SU-DHL-6 (cell line): ENCODE data around the gene SPPL2A.

Experiments
- H2AFZ ChIP-seq: fragments of 200-600 bp; sonication (generic); 2 replicates; pipeline ENCODE4 v1.6.1; 2014; ENCODE audit warnings: low read depth, mild to moderate bottlenecking, moderate library complexity, mixed read lengths, antibody characterized with exemption, low read length; ENCODE audit not compliant: severe bottlenecking
- H3F3A ChIP-seq: fragments of 200-600 bp; shearing (Covaris generic); 2 replicates; pipeline ENCODE4 v1.6.0; 2016; ENCODE audit warnings: antibody characterized with exemption, mild to moderate bottlenecking; ENCODE audit not compliant: insufficient read depth
- H3K27ac ChIP-seq: fragments of 200-600 bp; sonication (generic); 2 replicates; pipeline ENCODE4 v1.5.1; 2016; ENCODE audit warnings: low read depth, mild to moderate bottlenecking, low read length, moderate library complexity, mixed read lengths
- H3K27me3 ChIP-seq: fragments of 200-600 bp; sonication (generic), shearing (Covaris generic); 2 replicates; pipeline ENCODE4 v1.6.0; 2014; ENCODE audit warnings: mild to moderate bottlenecking, low read length
- H3K36me3 ChIP-seq: fragments of 200-600 bp; sonication (generic); 2 replicates; pipeline ENCODE4 v1.6.1; 2014; ENCODE audit warnings: mild to moderate bottlenecking, low read length, mixed read lengths
- H3K4me2 ChIP-seq: fragments of 300-600, 200-600 bp; shearing (Covaris generic), sonication (generic); 2 replicates; pipeline ENCODE4 v1.6.0; 2014; ENCODE audit warnings: low read length, low read depth, mild to moderate bottlenecking; ENCODE audit not compliant: poor library complexity, severe bottlenecking
- H3K4me3 ChIP-seq: fragments of 200-600 bp; sonication (generic); 2 replicates; pipeline ENCODE4 v1.5.1; 2014; ENCODE audit warnings: antibody characterized with exemption, low read length, mild to moderate bottlenecking, mixed read lengths; ENCODE audit not compliant: insufficient read depth, poor library complexity, severe bottlenecking
- H3K79me2 ChIP-seq: fragments of 200-600 bp; sonication (generic); 2 replicates; pipeline ENCODE4 v1.6.1; 2014; ENCODE audit warnings: mild to moderate bottlenecking, low read length, moderate library complexity; ENCODE audit not compliant: insufficient read depth
- H3K9ac ChIP-seq: fragments of 200-600 bp; sonication (generic); 2 replicates; pipeline ENCODE4 v1.7.0; 2014; ENCODE audit warnings: mild to moderate bottlenecking, low read length
- H3K9me2 ChIP-seq: fragments of 200-600 bp; sonication (generic); replicated peaks from 2 replicates; pipeline ENCODE4 v1.6.1; 2014; ENCODE audit warnings: low read length; ENCODE audit not compliant: insufficient read depth
- H3K9me3 ChIP-seq: fragments of 200-600 bp; sonication (generic); 2 replicates; pipeline ENCODE4 v1.6.1; 2014; ENCODE audit warnings: low read length, mixed read lengths; ENCODE audit not compliant: insufficient read depth
- H4K20me1 ChIP-seq: fragments of 200-600 bp; sonication (generic); 2 replicates; pipeline ENCODE4 v1.6.1; 2014; ENCODE audit warnings: low read depth, mild to moderate bottlenecking, antibody characterized with exemption, low read length, moderate library complexity, mixed read lengths
- EZH2phosphoT487 ChIP-seq: fragments of 200-600 bp; sonication (generic), shearing (Covaris generic); conservative IDR thresholded peaks from 2 replicates; pipeline ENCODE4 v1.6.1; 2018; ENCODE audit warnings: mild to moderate bottlenecking, antibody characterized with exemption, low read length, moderate library complexity, mixed read lengths
- TF ChIP-seq, protein P1 (sequence below): fragments of 200-600 bp; sonication (generic); IDR thresholded peaks from one replicate; pipeline ENCODE4 v1.5.1; 2017; ENCODE audit warnings: antibody characterized with exemption, mild to moderate bottlenecking, low read length, moderate library complexity; ENCODE audit not compliant: insufficient read depth, poor library complexity, severe bottlenecking

The SPPL2A gene

DNA sequence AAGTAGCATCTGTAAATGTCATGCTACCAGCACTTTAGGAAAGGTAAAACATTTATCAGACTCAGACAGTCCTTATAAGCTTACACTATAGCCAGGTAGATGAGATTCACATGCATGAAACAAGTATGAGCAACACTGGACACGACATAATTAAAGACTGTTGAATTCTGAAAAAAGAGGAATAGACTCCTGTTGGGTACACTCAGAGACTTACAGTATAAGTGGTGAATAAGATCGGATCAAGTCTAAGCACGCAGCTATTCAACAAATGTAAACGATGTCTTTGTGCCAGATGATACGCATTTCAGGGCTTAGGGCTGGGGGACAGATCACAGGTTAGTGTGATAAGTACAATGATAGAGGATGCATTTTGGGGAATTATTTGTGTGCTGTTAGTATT is 43.2 kb upstream of the SPPL2A start:
- Histone ChIP-seq H3K27me3 (no peaks in the 10 kb centered on the region), H3K9me2 (no peaks in the 10 kb centered on the region), H3K4me3 (no peak overlapping the region), H3F3A (no peaks in the 10 kb centered on the region), H4K20me1 (no peaks in the 10 kb centered on the region), H3K9me3 (no peaks in the 10 kb centered on the region), H3K36me3 (no peaks in the 10 kb centered on the region), H3K4me2 (no peak overlapping the region), H2AFZ (no peak overlapping the region), H3K79me2 (no peaks in the 10 kb centered on the region), H3K9ac (no peak overlapping the region), H3K27ac (no peak overlapping the region)
- TF ChIP-seq, protein P1, sequence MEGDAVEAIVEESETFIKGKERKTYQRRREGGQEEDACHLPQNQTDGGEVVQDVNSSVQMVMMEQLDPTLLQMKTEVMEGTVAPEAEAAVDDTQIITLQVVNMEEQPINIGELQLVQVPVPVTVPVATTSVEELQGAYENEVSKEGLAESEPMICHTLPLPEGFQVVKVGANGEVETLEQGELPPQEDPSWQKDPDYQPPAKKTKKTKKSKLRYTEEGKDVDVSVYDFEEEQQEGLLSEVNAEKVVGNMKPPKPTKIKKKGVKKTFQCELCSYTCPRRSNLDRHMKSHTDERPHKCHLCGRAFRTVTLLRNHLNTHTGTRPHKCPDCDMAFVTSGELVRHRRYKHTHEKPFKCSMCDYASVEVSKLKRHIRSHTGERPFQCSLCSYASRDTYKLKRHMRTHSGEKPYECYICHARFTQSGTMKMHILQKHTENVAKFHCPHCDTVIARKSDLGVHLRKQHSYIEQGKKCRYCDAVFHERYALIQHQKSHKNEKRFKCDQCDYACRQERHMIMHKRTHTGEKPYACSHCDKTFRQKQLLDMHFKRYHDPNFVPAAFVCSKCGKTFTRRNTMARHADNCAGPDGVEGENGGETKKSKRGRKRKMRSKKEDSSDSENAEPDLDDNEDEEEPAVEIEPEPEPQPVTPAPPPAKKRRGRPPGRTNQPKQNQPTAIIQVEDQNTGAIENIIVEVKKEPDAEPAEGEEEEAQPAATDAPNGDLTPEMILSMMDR: no peak
- TF ChIP-seq EZH2phosphoT487: no peak

DNA sequence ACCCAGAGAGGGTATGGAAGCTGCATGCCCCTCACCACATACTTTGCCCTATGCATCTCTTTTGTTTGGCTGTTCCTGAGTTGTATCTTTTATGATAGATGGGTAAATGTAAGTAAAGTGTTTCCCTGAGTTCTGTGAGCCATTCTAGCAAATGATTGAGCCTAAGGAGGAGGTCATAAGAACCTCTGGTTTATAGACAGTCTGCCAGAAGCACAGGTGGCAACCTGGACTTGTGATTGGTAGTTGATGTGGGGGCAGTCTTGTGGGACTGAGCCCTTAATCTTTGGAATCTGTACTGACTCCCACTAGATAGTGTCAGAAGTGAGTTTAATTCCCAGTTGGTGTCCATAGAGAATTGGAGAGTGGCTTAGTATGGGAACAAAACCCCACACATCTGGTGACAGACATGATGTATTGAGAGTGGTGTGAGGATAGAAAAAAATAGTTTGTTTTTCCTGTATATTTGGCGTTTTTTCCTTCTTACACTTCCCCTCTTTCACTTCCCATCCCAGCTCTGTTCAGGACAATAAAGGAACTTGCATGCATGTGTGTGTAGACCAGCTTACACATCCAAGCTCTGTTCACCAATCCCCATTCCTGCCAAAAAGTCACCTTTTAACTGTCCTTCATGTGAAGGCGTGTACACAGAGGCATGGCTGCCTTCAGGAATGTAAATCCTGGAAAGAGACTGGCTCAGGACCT is 38.1 kb upstream of the SPPL2A start:
- no peak overlapping the region for H3K4me2 ChIP-seq
- no peak overlapping the region for H2AFZ ChIP-seq
- TF ChIP-seq, protein P1: no peak
- no peak for TF ChIP-seq EZH2phosphoT487
- H3K9me3 ChIP-seq: no peaks in the 10 kb centered on the region
- H3F3A ChIP-seq: no peaks in the 10 kb centered on the region
- no peak overlapping the region for H3K27ac ChIP-seq
- H3K27me3 ChIP-seq: no peaks in the 10 kb centered on the region
- no peaks in the 10 kb centered on the region for H4K20me1 ChIP-seq
- H3K4me3 ChIP-seq: no peak overlapping the region
- no peak overlapping the region for H3K9ac ChIP-seq
- no peaks in the 10 kb centered on the region for H3K9me2 ChIP-seq
- H3K36me3 ChIP-seq: no peaks in the 10 kb centered on the region
- no peaks in the 10 kb centered on the region for H3K79me2 ChIP-seq

DNA sequence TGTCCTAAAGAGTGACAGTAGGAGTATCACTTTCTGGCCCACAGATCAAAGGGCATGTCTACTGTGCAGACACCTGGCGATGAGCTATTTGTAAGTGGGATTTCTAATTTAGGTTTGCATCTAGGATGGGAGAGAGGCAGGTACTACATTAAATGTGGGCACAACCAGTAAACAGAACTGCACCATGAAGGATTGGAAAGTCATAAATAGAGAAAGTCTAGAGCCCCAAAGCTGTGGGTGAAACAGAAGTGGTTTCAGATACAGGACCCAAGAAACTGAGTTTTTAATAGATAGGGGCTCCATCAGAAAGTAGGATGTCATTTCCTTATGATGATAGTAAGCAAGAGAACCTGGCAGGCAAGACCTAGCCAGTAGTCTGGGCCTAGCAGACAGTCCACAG is 35.2 kb upstream of the SPPL2A start:
- H3K9me2 ChIP-seq: no peaks in the 10 kb centered on the region
- no peaks in the 10 kb centered on the region for H3K9me3 ChIP-seq
- H3K27me3 ChIP-seq: no peaks in the 10 kb centered on the region
- no peak overlapping the region for H3K27ac ChIP-seq
- no peak overlapping the region for H3K9ac ChIP-seq
- H3K79me2 ChIP-seq: no peaks in the 10 kb centered on the region
- H2AFZ ChIP-seq: no peak overlapping the region
- TF ChIP-seq, protein P1: no peak
- TF ChIP-seq EZH2phosphoT487: no peak
- no peaks in the 10 kb centered on the region for H4K20me1 ChIP-seq
- no peak overlapping the region for H3K4me3 ChIP-seq
- no peaks in the 10 kb centered on the region for H3K36me3 ChIP-seq
- no peaks in the 10 kb centered on the region for H3F3A ChIP-seq
- no peak overlapping the region for H3K4me2 ChIP-seq
